ENCODE results near the gene TMCC1. TPM values are rescaled to one million over a fixed set of nuclear protein-coding genes. Genes with fewer than 3 reads are reported as not detected.

Gene TMCC1
- total RNA-seq, 1 donor from 2014 or later = 28.0 TPM

GRCh38 chr3:129937717-129938116 is 44.2 kb upstream of the TMCC1 start:
- TF ChIP-seq CTCF (IDR thresholded peaks at IDR 0.05; ENCODE audit: insufficient read depth, low read length, poor library complexity, severe bottlenecking) = no peak
- Histone ChIP-seq H3K27me3 (ENCODE audit: control insufficient read depth, insufficient read depth, low read length) (peaks cover 3% of the 10 kb centered on the region), H3K36me3 (ENCODE audit: control insufficient read depth, insufficient read depth, low read length) (no peaks in the 10 kb centered on the region), H3K4me3 (ENCODE audit: low read depth, low read length) (no peak overlapping the region)
- no peak for DNase-seq (ENCODE audit: low read depth)

GRCh38 chr3:129936757-129937156 is 43.2 kb upstream of the TMCC1 start:
- peaks cover 3% of the 10 kb centered on the region for H3K27me3 ChIP-seq (ENCODE audit: control insufficient read depth, insufficient read depth, low read length)
- DNase-seq (ENCODE audit: low read depth) = peak; percentile 9
- H3K36me3 ChIP-seq (ENCODE audit: control insufficient read depth, insufficient read depth, low read length) = no peaks in the 10 kb centered on the region
- no peak overlapping the region for H3K4me3 ChIP-seq (ENCODE audit: low read depth, low read length)
- no peak for TF ChIP-seq CTCF (IDR thresholded peaks at IDR 0.05; ENCODE audit: insufficient read depth, low read length, poor library complexity, severe bottlenecking)

- DNase-seq (ENCODE audit: low read depth) = no peak
- no peak overlapping the region for H3K4me3 ChIP-seq (ENCODE audit: low read depth, low read length)
- peak; percentile 80 for TF ChIP-seq CTCF (IDR thresholded peaks at IDR 0.05; ENCODE audit: insufficient read depth, low read length, poor library complexity, severe bottlenecking)
- H3K27me3 ChIP-seq (ENCODE audit: control insufficient read depth, insufficient read depth, low read length) = peaks cover under 1% of the 10 kb centered on the region
- H3K36me3 ChIP-seq (ENCODE audit: control insufficient read depth, insufficient read depth, low read length) = no peaks in the 10 kb centered on the region
Observed at GRCh38 chr3:129934234-129935123, 41.0 kb upstream of the TMCC1 start.

GRCh38 chr3:129933471-129933870 is 40.0 kb upstream of the TMCC1 start:
- Histone ChIP-seq H3K4me3 (ENCODE audit: low read depth, low read length) (no peak overlapping the region), H3K36me3 (ENCODE audit: control insufficient read depth, insufficient read depth, low read length) (no peaks in the 10 kb centered on the region), H3K27me3 (ENCODE audit: control insufficient read depth, insufficient read depth, low read length) (no peaks in the 10 kb centered on the region)
- no peak for DNase-seq (ENCODE audit: low read depth)
- TF ChIP-seq CTCF (IDR thresholded peaks at IDR 0.05; ENCODE audit: insufficient read depth, low read length, poor library complexity, severe bottlenecking) = no peak

- no peak overlapping the region for H3K4me3 ChIP-seq (ENCODE audit: low read depth, low read length)
- H3K36me3 ChIP-seq (ENCODE audit: control insufficient read depth, insufficient read depth, low read length) = no peaks in the 10 kb centered on the region
- no peak for DNase-seq (ENCODE audit: low read depth)
- TF ChIP-seq CTCF (IDR thresholded peaks at IDR 0.05; ENCODE audit: insufficient read depth, low read length, poor library complexity, severe bottlenecking) = no peak
- H3K27me3 ChIP-seq (ENCODE audit: control insufficient read depth, insufficient read depth, low read length) = no peaks in the 10 kb centered on the region
Observed at GRCh38 chr3:129929383-129929782, 35.9 kb upstream of the TMCC1 start.

- no peaks in the 10 kb centered on the region for H3K27me3 ChIP-seq (ENCODE audit: control insufficient read depth, insufficient read depth, low read length)
- peak; percentile 39 for DNase-seq (ENCODE audit: low read depth)
Observed at GRCh38 chr3:129927072-129927471, 33.6 kb upstream of the TMCC1 start.

More at GRCh38 chr3:129927072-129927471, 33.6 kb upstream of the TMCC1 start:
- Histone ChIP-seq H3K36me3 (ENCODE audit: control insufficient read depth, insufficient read depth, low read length) (no peaks in the 10 kb centered on the region), H3K4me3 (ENCODE audit: low read depth, low read length) (no peak overlapping the region)
- TF ChIP-seq CTCF (IDR thresholded peaks at IDR 0.05; ENCODE audit: insufficient read depth, low read length, poor library complexity, severe bottlenecking) = no peak
